Epithelial cell of esophagus (primary cell): ENCODE measurements around the gene SOD1.
"Not testable (repeated sequence)": the region's sequence is repeated elsewhere in the genome, so short reads cannot be mapped to it uniquely, and the experiment has no call there.

Source experiments
- DNase-seq: peaks from one replicate; pipeline ENCODE4 v3.0.0; 2010; ENCODE audit warnings: low read depth
- H3K4me3 ChIP-seq: 2 replicates; pipeline ENCODE4 v1.5.1; 2011; ENCODE audit warnings: mild to moderate bottlenecking, low read length, control low read depth
- TF ChIP-seq, protein P1 (sequence below): IDR thresholded peaks from 2 replicates; pipeline ENCODE4 v1.5.1; 2011; ENCODE audit warnings: low read depth, mild to moderate bottlenecking, low read length, control low read depth, inconsistent platforms; ENCODE audit not compliant: insufficient read depth; ENCODE audit errors: missing control alignments

SOD1 gene

DNA sequence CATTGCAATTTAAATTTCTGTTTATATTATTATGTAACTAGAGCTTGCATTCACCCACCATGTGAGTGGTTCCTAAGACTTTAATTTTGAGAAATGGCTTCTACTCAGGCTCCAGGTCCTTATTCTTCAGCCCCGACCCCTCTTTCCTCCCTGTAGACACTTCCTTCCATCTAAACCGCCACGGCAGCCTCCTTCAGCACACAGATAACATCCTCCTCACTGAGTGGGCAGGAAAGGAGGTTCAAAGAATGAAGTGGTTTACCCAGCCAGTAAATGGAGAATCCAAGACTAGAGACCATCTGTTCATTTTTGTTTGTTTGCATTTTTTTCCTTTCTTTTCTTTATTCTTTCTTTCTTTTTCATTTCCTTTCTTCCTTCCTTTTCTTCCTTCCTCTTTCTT lies 37.1 kb upstream of the SOD1 start:
- TF ChIP-seq, protein P1, sequence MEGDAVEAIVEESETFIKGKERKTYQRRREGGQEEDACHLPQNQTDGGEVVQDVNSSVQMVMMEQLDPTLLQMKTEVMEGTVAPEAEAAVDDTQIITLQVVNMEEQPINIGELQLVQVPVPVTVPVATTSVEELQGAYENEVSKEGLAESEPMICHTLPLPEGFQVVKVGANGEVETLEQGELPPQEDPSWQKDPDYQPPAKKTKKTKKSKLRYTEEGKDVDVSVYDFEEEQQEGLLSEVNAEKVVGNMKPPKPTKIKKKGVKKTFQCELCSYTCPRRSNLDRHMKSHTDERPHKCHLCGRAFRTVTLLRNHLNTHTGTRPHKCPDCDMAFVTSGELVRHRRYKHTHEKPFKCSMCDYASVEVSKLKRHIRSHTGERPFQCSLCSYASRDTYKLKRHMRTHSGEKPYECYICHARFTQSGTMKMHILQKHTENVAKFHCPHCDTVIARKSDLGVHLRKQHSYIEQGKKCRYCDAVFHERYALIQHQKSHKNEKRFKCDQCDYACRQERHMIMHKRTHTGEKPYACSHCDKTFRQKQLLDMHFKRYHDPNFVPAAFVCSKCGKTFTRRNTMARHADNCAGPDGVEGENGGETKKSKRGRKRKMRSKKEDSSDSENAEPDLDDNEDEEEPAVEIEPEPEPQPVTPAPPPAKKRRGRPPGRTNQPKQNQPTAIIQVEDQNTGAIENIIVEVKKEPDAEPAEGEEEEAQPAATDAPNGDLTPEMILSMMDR = no peak
- DNase-seq = no peak

DNA sequence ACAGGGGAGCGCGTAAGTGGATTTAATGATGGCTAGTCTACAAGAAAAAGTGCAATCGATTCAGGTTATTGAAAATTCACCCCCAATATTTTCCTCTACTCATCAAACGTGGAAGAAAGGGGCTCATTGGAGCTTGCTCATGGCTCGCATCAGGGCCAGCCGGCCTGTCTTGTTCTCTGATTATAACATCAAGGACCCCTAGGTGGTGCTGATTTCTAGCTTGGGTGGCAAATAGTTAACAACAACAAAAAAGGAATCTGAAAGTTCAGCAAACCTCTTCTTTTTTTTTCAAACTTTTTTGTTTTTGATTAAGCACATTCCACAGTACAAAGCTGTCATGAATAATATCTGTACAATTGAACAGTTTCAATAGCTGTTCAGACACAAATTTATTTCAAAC lies 35.8 kb upstream of the SOD1 start:
- TF ChIP-seq, protein P1 = no peak
- no peak for DNase-seq
- no peak overlapping the region for H3K4me3 ChIP-seq

More for the DNA sequence above, 37.1 kb upstream of the SOD1 start:
- H3K4me3 ChIP-seq = no peak overlapping the region

DNA sequence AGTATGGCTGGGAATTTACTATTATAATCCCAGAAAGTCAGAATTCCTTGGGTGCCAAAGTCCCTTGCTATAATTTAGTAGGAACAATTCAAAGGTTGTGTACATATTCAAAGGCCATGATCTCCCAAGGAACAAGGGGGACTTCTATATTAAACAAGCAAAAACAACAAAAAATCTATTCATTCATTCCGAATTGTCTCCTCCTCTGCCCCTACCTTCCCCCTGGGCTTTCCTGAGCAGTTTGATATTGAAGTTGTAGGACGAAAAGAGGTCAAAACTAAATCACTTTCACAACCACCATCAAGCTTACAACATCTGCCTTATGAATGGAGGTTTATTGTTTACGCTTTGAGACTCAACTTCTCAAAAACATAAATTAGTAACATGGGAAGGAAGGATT lies 35.3 kb upstream of the SOD1 start:
- H3K4me3 ChIP-seq = no peak overlapping the region

DNA sequence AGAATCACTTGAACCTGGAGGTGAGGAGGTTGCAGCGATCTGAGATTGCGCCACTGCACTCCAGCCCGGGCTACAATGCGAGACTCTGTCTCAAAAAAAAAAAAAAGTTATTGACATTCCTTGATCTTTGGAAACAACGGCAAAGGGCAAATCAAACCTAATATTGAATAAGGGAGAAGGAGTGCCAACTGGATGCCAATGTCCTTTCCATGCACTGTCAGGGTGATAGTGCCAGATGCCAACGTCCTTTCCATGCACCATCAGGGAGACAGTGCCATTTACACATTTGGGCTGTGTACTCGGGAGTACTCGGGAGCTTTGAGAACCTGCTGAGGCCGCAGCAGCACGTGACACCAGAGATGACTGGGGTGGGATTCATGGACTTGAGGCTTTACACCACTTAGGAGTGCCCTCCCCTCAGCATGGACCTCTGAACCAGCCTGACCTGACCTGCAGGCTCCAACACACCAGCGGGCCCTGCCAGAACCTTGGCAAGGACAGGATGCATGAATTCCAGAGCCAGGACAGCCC lies 34.5 kb upstream of the SOD1 start:
- DNase-seq = no peak
- TF ChIP-seq, protein P1 = no peak
- no peak overlapping the region for H3K4me3 ChIP-seq

More for the DNA sequence above, 35.3 kb upstream of the SOD1 start:
- no peak for DNase-seq
- TF ChIP-seq, protein P1 = no peak

DNA sequence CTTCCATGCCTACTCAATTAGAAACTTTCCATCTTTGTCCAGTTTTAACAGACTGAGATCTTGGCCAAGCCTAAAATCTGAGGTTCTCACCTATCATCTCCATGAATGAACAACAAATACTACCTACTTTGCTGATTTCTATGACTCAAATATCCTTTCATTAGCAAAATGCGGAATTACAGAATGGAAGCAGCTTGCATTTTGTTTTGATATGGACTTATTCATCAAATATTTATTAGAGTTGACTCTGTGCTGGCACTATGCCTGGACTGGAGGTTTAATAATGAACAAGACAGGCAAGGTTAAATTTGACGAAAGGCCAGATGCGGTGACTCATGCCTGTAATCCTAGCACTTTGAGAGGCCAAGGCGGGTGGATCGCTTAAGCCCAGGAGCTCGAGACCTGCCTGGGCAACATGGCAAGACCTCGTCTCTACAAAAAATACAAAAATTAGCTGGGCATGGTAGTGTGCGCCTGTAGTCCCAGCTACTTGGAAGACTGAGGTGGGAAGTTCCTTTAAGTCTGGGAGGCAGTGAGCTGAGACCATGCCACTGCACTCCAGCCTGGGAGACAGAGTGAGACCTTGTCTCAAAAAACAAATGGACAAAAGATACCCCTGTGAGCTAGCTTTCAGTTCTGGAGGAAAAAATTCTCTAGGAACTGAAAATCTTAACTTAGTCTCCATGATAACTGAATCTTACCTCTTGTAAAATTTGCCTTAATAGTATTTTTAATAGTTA lies 29.4 kb upstream of the SOD1 start:
- H3K4me3 ChIP-seq = no peak overlapping the region
- DNase-seq = peak; percentile 98
- TF ChIP-seq, protein P1 = no peak

DNA sequence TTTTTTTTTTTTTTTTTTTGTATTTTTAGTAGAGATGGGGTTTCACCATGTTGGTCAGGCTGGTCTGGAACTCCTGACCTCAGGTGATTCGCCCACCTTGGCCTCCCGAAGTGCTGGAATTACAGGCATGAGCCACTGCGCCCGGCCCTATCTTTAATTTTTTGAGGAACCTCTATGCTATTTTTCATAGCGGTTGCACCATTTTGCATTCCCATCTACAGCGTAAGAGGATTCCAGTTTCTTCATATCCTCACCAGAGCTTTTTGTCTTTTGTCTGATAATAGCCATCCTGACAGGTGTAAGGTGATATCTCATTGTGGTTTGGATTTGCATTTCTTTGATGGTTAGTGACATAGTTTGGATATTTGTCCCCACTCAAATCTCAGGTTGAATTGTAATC lies 27.6 kb upstream of the SOD1 start:
- not testable (repeated sequence) for DNase-seq, H3K4me3 ChIP-seq

DNA sequence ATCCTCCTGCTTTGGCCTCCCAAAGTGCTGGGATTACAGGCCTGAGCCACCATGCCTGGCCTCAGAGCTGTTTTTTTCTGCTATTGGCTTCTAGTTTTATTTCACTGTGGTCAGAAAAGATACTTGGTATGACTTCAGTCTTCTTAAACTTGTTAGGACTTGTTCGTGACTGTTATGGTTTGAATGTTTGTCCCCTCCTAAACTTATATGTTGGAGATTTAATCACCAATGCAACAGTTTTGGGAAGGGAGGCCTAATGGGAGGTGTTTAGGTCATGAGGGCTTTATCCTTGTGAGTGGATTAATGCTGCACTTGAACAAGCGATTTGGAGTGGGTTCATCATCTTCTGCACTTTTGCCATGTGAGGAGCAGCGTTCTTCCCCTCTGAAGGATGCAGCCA lies 24.5 kb upstream of the SOD1 start:
- H3K4me3 ChIP-seq = no peak overlapping the region
- TF ChIP-seq, protein P1 = no peak
- DNase-seq = peak; percentile 59
